Kidney tubule cell (primary cell): ENCODE measurements around the gene FADS1.
A peak's percentile ranks its signal among the peaks of the same experiment; 100 is the strongest.

ENCODE experiments used
- DNase-seq: peaks from one replicate; pipeline ENCODE4 v3.0.0-alpha.2; 2018; ENCODE audit warnings: low spot score

FADS1 gene

DNA sequence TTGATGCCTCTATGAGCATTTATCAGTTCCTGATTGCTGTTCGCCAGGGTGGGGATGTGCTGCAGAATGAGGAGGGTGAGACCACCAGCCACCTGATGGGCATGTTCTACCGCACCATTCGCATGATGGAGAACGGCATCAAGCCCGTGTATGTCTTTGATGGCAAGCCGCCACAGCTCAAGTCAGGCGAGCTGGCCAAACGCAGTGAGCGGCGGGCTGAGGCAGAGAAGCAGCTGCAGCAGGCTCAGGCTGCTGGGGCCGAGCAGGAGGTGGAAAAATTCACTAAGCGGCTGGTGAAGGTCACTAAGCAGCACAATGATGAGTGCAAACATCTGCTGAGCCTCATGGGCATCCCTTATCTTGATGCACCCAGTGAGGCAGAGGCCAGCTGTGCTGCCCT lies 21.3 kb downstream of the FADS1 start:
- DNase-seq, result no peak

DNA sequence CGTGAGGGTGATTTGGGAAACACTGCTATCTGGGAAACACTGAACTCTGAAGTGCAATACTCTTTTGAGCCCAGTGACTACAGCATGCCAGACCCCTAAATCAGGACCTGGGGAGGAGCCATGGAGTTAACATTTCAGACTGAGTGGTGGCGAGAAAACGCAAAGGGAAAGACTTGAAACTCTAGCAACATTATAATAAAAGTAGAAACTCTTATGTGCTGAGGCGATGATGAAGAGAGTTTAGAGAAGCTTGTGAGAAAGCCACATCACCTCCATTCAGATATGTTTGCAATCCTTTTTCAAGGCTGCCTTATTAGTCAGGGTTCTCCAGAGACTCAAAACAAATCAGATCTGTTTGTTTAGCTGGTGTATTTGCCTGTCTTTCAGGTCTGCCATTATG lies 22.2 kb downstream of the FADS1 start:
- no peak for DNase-seq

DNA sequence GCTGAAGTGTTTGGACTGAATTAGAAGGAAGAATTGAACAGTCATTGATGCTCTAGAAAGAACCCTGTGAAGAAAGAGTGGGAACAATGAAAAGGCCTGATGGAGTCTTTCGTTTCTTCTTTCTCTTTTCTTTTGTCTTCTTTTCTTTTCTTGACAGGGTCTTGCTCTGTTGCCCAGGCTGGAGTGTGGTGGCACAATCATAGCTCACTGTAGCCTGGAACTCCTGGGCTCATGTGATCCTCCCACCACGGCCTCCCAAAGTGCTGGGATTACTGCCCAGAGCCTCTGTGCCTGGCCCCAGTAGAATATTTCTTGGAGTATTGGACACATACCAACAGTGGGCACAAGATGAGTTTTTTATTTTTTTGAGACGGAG lies 23.0 kb downstream of the FADS1 start:
- no peak for DNase-seq

DNA sequence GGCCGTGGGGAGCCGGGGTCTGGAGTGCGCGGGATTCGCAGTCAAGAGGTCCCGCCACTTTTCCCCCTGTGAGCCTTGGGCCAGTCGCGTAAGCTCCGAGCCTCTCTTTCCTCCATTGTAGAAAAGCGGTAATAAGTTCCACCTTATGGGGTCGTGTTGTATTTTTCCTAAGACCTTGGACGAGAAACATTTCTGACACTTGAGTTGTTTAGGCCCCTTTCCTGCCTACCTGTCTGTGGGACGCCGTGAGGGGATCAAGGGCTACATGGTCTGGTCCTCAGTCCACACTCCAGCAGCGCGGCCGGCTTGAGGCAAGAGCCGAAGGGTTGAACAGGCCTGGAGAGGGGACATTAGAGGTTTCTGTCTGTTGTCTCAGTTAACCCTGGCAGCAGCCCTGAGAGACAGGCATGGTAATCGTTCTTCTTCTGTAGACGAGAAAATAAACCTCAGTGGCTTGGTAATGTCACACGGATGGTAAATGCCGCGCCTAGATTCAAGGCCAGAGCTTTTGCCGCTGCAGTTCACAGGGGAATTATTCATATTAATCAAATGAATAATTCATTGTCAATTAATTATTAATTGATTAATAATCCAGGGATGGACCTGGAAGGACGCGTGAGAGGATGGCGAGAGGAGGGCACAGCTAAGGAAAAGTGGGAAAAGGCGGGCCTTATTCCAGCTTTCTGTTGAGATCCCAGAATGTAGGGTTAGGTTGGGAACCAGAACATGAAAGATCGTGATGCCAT lies 23.5 kb downstream of the FADS1 start:
- DNase-seq, result peak; percentile 18

DNA sequence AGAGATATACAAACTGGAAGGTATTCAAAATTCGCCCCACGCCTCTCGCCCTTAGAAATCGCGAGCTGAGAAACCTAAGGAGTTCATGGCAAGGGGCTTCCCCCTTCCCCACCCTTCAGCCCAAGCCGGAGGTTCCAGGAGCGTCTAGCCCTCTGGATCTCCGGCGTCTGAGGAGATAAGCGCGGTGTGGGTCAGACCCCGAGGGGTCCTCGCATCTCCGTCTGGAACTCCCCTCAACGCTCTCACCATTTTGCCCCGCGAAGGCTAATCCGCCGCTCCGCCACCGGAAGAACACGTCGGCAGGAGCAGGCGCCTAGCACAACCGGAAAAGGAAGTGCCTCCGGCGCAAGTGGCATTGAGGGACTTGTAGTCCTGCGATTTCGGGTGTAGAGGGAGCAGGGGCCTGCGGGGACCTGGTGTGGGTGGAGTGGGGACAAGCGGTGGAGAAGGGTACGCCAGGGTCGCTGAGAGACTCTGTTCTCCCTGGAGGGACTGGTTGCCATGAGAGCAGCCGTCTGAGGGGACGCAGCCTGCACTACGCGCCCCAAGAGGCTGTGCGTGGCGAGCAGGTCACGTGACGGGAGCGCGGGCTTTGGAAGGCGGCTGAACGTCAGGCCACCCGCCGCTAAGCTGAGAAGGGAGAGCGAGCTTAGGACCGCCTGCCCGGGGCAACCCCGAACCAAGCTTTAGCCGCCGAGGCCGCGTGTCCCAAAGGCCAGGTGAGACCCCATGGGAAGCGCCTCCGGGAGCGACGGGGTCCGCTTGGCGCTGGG lies 24.3 kb downstream of the FADS1 start, which contains the start of the genes FEN1 and TMEM258:
TSS of gene FEN1 (plus strand) at position 602 of the 773 bp plus-strand sequence. CDS start 2,451 bp downstream, outside the sequence.
TSS of gene TMEM258 (minus strand) at position 290 of the 773 bp plus-strand sequence. CDS start at position 249, 41 bp downstream.
- peak; percentile 95 for DNase-seq

DNA sequence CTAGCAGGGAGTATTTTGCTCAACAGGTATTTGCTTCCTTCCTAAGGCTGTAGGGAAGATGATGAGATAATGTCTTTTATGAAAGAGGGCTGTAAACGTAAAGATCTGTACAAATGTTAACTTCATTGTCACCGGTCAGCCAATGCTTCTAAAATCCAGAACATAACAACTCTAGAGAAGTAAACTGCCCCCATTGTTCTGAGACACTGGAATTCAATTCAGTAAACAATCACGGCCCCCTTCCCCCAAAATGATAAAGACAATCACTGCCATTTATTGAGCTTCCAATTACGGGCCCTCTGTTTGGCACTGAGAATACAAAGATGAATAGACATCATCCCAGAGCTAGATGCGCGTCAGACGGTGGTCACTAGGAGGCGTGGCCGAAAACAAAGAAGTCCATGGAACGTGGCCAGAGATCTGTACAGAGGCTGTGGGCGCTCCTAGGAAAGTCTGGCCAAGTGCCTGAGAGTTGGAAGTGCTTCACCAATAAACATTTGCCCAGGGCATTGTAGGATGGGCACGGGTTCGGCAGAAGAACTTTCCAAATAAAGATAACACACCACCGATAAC lies 25.0 kb downstream of the FADS1 start:
- DNase-seq, result peak; percentile 84

DNA sequence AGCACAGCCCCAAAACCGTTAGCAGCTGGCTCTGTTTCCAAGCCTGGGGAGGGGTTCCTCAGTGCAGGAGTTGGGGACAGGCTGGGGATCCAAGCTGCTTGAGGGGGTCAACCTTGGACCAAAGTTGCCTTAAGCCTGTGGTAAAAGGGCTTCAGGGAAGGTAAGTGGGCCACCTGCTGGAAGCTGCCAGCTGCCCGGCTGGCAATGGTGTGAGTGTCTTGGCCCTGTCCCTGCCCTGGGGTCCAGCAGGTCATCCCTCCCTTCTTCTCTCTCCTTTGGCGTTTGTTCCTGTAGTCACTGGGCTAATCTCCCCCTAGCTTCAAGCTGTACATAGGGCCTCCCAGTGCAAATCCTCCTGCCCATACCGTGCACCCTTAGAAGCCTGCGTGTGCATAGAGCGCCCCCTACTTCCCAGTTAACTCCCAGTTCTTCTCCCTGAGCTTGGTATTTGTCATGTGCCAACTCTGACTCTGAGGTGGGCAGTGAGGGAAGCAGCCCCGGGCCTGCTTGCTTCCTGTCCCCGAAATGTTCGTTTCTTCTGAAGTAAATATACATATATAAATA lies 28.8 kb downstream of the FADS1 start:
- peak; percentile 57 for DNase-seq

DNA sequence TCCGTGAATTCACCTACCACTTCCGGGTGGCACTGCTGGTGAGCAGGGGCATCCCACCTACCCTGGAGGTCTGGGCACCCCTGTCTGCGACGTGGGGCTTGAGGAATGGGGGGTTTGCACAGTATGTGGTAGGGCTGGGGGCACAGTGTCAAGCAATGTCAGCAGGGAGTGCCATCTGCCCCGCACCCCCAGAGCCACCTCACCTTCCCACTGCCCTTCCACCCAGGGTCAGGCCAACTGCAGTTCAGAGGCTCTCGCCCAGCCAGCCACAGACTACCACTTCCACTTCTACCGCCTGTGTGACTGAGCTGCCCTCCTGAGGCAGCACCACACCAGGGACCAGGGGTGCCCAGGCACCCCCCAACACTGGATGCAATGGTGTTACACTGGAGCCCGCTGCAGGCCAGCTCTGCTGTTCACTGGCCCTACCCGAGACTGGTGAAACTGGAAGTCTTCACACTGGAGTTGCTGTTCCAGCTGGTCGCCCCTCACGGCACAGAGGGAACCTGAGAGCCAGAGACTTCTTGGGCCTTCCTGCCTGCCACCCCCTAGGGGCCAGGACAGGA lies 30.9 kb downstream of the FADS1 start:
- DNase-seq, result peak; percentile 77

DNA sequence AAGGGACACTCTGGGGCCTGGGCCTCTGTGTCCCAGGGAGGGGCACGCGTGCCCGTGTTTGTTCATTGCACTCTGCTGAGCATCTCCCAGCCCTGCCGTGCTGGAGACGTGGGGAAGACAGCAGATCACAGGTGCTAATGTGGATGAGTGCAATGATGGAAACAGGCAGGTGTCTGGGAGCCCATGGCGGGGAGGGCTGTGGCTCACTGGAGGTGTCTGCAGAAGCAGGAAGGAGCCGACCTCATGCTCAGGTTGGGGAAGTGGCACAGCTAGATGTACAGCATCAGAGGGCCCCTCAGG lies 32.3 kb downstream of the FADS1 start:
- no peak for DNase-seq

DNA sequence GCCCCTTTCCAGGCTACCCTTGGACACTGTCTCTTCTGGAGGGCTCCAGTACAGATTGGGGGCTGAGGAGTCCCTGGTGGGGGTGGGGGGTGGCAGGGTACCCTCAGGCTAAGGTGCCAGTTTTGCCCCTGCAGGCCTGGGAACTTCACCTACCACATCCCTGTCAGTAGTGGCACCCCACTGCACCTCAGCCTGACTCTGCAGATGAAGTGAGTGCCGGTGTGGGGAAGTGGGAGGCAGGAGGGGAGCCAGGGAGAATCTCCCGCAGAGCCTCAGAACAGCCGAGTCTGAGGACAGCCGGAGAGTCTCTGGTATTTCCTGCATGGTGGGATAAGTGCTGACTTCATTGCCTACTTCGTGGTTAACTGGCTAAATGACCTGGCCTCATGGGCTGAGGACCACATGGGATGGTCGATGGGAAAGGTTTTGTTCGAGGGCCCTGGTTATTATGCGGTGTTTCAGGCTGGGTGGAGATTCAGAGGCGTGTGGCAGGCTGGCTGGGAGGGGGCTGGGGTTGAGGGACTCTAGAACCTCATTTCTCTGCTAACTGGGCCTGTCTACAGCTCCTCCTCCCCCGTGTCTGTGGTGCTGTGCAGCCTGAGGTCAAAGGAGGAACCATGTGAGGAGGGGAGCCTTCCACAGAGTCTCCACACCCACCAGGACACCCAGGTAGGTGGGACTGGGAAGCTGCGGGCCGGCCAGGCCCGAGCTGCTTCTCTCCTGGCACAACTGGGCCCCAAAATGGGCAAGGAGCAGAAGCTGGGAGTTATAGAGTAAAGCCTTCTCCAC lies 32.9 kb downstream of the FADS1 start:
- peak; percentile 48 for DNase-seq

DNA sequence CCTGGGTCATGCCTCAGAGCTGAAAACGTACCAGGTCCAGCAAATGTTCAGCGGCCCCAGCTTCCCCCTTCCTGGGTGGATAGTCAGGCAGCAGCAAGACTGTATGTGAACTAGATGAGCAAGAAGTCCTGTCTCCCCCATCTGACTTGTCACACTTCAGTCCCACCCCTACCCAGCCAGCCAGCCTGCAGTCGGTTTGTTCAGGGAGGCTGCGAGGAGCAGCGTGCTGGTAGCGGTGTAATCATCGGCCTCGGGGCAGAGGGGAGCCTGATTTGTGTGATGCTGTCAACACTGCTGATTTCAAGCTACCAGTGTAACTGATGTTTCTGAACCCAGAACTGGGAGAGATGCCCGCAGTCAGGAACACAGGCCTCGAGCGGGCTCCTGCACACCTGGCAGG lies 34.0 kb downstream of the FADS1 start:
- no peak for DNase-seq

DNA sequence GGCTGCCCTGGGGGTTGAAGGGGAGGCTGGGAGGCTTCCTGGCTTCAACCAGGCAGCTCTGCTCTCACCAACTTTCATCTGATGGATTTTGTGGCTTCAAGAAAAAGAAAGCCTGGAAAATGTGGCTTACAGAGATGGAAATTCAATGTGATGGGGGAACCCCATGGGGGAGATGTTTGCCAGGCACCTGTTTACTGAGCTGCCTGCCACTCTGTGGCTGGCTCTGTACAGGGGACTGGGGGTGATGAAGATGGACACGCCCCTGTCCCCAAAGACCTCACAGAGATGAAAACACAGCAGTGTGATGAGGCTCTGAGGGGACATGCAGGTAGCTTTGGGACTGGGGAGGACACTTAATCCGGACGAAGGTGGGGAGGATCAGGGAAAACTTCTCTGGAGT lies 34.5 kb downstream of the FADS1 start:
- DNase-seq, result no peak

DNA sequence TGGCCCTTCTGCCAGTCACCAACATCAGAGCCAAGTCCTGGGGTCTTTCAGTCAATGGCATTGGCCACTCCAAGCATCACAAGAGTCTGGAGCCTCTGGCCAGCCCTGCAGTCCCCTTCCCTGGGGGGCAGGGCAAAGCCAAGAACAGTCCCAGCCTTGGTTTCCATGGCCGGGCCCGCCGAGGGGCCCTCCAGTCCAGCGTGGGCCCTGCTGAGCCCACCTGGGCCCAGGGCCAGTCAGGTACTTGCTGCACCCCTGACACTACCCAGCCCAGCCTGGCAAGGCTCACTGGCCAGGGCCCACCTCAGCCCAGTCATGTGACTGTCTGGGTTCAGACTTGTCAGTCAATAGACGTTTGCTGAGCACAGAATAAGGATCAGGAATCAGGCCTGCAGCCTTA lies 35.2 kb downstream of the FADS1 start:
- DNase-seq, result no peak

DNA sequence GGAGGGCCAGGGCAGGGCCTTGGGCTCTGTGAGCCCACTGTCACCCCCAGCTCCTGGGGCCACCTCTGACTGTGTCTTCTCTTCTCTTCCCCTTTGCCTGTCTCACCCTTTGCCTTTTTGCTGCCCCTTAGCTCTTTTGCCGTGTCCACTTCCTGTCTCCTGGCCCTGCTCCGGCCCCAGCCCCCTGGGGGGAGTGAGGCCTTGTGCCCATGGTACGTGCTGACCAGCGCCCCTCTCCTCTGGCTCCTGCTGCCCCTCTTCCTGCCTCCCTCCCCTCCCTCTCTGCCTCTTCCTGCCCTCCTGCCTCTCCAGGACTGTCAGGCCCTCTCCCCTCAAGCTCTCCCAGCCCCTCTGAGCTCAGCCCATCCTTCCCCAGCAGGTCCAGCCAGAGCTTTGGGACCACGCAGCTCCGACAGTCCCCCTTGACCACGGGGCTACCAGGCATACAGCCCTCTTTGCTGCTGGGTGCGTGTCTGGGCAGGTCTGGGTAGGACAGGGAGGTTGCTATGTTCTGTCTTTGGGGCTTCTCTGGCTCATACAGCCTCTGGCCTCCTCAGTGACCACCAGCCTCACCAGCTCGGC lies 36.1 kb downstream of the FADS1 start:
- no peak for DNase-seq

DNA sequence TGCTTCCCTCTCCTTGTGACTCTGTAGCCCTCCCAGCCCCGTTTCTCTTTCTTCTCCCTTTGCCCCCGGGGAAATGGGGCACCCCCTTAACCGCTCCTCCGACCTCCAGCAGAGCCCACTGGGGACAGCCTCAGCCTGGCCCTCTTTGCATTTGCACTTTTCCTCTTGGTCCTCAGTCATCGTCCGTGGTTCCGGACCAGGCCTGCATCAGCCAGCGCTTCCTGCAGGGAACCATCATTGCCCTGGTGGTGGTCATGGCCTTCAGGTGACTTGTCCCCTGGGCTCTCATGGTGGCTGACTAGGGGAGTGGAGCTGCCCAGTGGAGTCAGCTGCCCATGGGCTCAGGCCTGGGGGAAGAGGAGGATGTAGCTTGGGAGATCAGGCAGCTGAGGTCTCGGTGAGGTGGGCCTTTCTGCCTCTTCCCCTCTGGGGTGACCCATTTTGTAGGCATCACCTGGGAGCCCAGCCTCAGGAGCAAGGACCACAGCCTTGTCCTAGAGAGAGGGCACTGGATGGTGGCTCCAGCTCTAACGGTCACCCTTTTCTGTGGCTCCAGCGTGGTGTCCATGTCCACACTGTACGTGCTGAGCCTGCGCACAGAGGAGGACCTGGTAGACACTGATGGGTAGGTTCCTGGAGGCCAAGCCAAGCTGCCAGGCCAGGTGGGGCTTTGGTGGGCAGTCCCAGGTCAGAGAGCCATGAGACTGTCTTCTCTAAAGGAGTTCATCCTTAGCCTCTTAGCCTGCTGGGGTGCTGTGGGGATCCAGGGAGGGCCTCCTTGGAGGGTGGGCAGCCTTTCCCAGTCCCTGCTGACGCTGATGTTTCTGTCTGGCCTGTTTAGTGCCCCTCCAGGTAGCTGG lies 36.9 kb downstream of the FADS1 start:
- DNase-seq, result no peak

DNA sequence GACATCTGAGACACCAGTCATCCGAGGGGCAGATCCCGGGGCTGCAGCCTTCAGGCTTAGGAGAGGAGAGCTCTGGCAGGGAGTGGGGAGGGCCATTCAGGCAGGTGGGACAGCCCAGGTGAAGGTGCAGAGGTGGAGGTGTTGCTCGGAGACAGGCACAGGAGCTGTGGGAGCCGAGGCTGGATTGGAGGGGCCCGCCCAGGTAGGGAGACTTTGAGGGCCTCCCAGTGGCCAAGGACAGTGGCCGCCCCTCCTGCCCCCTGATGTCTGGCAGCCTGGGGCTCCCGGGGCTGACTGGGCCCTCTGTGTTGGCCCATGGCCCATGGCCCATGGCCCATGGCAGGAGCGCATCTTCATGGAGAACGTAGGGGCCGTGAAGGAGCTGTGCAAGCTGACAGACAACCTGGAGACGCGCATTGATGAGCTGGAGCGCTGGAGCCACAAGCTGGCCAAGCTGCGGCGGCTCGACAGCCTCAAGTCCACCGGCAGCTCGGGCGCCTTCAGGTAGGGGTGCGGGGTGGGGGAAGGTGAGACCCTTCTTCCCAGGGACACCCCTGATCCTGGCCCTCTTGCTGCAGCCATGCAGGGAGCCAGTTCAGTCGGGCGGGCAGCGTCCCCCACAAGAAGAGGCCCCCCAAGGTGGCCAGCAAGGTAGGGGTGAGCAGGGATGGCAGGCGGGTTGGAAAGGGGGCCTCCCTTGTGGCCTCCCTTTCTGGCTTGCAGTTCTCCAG lies 37.7 kb downstream of the FADS1 start:
- DNase-seq, result no peak

DNA sequence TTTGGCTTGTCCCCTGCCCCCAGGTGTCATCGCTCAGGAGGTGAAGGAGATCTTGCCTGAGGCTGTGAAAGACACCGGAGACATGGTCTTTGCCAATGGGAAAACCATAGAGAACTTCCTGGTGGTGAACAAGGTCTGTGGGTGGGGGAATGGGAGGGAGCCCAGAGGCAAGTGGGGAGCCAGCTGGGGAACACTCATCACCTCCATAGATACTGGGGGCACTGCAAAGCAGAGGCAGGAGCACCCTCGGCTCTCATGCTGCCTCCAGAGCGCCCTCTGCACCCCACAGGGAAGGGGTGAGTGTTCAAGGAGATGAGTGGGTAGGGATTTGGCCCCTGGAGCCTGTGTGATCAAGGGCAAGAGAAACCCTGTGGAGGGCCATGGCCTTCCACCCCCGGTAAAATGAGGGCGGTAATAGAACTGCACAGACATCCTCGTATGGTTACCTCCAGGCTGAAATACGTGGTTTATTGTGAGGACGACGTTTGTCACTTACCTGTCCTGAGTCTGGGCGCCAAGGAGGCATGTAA lies 38.4 kb downstream of the FADS1 start:
- no peak for DNase-seq

DNA sequence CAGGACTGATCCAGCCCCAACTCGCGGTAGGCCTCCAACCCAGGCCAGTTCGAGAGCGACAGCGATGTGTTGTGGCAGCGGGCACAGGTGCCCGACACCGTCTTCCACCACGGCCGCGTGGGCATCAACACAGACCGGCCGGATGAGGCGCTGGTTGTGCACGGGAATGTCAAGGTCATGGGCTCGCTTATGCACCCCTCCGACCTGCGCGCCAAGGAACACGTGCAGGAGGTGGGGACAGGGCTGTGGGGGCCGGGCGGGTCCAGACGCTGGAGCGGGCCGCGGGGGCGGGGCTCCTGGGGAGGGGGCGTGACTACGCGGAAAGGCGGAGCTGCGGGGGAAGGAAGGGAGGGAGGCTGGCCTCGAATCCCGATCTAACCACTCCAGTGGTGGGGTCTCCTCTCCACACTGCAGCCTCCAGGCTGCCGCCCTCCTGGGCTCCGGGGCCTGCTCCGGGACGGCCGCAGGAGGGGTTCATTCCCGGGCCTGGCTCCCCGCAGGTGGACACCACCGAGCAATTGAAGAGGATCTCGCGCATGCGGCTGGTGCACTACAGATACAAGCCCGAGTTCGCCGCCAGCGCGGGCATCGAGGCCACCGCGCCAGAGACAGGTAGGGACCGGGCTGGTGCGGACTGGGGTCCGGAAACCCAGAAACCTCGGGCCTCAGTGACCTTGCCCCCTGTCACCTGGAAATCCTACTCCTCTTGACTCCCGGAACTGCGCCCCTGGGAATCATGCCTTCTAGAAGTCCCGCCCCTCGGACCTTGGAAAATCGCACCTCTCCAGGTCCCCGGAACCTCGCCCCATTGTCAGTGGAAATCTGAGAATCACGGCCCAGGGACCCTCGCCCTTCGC lies 39.3 kb downstream of the FADS1 start:
- no peak for DNase-seq
